C4-2B (cell line): ENCODE data around the gene NALCN.

Source experiments
- H3K27ac ChIP-seq: fragments of 450-650 bp; 2 replicates; pipeline ENCODE4 v1.5.1; 2017
- CTCF ChIP-seq: fragments of 450-650 bp; conservative IDR thresholded peaks from 2 replicates; pipeline ENCODE4 v1.5.1; 2017; ENCODE audit warnings: mild to moderate bottlenecking
- ZFX ChIP-seq: fragments of 450-650 bp; IDR thresholded peaks from 2 replicates; pipeline ENCODE4 v1.6.1; 2017

Gene NALCN

GRCh38 chr13:101382086-101382485 lies 34.2 kb downstream of the NALCN start:
- no peak overlapping the region for H3K27ac ChIP-seq
- TF ChIP-seq CTCF, result no peak
- TF ChIP-seq ZFX, result no peak

DNA sequence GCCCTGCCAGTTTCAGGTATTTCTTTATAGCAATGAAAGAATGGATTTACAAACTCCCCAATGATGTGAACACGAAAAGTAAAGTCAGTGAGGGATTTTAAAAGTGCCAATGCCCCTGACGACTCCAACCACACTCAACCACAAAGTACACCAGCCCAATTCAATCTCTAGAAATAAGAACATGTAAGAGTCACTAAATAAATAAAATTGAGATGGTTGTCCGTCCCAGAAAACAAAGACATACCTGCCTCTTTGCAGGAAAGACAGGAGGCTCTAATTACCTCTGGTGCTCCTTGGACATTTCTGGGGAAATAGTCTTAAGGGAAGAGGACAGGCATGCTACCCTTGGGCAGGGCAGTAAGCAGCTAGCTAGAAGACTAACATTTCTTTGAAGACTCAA lies 55.8 kb downstream of the NALCN start:
- H3K27ac ChIP-seq, result no peak overlapping the region
- no peak for TF ChIP-seq CTCF

DNA sequence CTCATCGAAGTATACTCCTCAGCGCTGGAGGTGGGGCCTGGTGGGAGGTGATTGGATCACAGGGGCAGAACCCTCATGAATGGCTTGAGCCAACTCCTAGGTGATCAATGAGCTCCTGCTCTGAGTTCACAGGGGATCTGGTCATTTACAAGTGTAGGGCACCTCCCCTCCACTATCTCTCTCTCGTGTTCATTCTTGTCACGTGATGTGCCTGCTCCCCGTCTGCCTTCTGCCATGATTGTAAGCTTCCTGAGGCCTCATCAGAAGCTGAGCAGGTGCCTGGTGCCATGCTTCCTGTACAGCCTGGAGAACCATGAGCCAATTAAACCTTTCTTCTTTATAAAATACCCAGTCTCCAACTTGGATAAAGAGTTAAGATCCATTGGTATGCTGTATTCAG lies 61.4 kb downstream of the NALCN start:
- no peak overlapping the region for H3K27ac ChIP-seq
- TF ChIP-seq ZFX (no peak), CTCF (no peak)

DNA sequence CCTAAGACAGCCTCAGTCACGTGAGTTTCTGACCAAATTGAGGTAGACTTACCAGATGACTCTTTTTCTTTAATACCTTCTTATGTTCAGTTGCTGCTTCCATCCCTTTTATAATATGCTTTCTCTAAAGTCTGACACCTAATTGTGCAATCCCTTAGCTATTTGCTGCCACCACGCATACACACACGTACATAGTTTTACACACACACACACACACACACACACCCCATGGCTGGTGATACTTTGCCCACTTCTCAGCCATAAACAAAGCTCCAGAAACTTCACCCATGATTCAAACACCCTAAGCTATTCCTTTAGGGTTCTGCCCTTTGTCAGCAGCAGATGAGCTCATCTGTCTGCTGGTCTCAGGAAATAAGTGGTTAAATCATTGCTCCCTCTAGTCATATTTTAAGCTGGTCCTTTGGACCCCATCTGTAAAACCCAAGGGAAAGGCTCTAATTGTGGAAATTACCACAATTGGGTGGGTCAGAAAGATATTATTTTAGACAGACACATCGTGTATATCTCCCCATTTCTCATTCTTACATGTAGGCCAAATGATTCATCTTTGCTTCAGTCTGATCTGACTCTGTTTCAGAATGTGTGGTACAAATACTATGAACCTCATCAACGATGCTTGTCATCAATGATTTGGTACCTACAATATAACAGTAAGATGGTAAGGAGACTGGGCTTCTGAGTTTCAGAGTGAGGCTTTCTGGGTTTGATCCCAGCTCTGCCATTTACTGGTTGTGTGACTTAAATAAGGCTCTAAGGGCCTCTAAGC lies 69.2 kb downstream of the NALCN start:
- no peak for TF ChIP-seq CTCF
- TF ChIP-seq ZFX, result no peak
- no peak overlapping the region for H3K27ac ChIP-seq

DNA sequence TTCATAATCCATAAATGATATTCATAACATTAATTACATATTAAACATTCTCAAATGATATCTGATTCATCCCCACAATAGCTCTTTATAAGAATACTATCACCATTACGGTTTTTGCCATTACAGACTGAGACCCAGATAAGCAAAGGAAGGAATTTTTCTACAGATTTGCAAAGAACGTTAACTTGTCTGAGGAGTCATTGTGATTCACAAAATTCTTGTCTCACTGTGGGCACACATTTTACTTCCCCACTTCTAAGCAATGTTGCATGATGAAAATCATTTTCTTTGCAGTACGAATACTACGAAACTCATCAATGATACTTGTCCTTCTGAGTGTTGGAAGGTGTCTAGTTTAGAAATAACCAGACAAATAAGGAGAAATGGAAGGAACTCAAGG lies 70.1 kb downstream of the NALCN start:
- H3K27ac ChIP-seq, result no peak overlapping the region
- TF ChIP-seq ZFX (no peak), CTCF (no peak)

DNA sequence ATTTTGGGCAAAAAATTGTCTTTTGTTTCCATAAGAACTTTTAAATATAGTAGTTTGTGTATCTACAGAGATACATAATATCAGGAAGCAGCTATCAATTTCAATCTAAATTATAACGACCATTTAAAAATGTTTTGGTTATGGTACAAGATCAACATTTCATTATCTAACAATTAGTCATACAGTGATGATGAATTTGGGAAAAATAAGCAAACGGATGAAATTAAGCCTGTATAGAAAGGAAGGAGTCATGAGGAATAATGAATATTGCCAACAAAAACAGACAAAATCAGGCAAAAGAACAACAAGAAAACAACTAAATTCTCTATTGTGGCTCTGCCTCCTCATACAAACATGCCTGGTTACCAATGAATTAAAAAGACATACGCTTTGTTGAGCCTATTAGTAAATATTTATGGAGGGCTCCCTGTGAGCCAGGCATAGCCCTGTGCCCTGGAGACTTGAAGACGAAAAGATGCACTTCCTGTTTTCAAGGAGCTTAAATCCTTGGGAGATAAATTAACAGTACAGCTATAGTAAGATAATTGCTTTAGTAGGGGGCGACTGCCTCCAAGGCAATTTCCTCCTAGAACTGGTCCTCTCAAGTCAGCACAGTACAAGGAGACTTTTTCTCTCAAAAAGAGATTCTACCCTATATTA lies 73.0 kb downstream of the NALCN start:
- TF ChIP-seq ZFX (no peak), CTCF (no peak)
- H3K27ac ChIP-seq, result no peak overlapping the region

DNA sequence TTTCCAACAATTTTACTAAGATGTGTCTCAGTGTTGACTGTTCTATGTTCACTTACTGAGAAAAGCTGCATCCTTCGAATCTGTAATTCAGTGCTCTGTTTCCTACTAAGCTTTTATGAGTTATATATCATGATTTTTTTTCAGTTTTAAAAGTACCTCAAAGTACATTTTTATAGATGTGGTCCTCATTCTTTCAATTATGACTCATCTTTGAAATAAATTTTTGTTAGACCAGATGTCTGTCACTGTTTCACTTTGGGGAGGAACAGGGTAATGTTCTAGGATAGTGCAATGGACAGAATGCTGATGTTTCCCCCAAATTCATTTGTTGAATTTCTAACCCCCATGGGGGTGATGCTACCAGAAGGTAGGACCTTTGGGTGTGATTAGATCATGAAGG lies 74.8 kb downstream of the NALCN start:
- H3K27ac ChIP-seq, result no peak overlapping the region
- no peak for TF ChIP-seq ZFX
- no peak for TF ChIP-seq CTCF
